SK-N-SH (cell line): ENCODE measurements around the gene TMEM126A. TPM values are rescaled to one million over a fixed set of nuclear protein-coding genes. Genes with fewer than 3 reads are reported as not detected.
A peak's percentile ranks its signal among the peaks of the same experiment; 100 is the strongest.

ENCODE experiments used
- CTCF ChIA-PET: fragments of 300-600, 350-600 bp; formaldehyde crosslinking; extraction: SDS; loops from one replicate; lab custom pipeline; 2021; lab: Yijun Ruan, JAX
- POLR2A ChIA-PET: fragments of 350-600 bp; sonication (Branson Sonifier 250); formaldehyde crosslinking; extraction: SDS; loops from one replicate; lab custom pipeline; 2020; ENCODE audit warnings: antibody characterized with exemption, inconsistent platforms; lab: Yijun Ruan, JAX
- DNase-seq: peaks from one replicate; pipeline ENCODE4 v3.0.0; 2012
- H2AFZ ChIP-seq: fragments of 200-600 bp; sonication (generic); 2 replicates; pipeline ENCODE4 v1.8.1; 2016; ENCODE audit warnings: antibody characterized with exemption, mild to moderate bottlenecking, low read depth
- H3F3A ChIP-seq: fragments of 200-600 bp; sonication (generic); replicated peaks from 2 replicates; pipeline ENCODE3; 2016; ENCODE audit warnings: antibody characterized with exemption, mild to moderate bottlenecking; ENCODE audit not compliant: insufficient read depth
- H3K27ac ChIP-seq, 2 experiments: fragments of 200-500 bp in 1 of 2; fragments of 200-600 bp in 1 of 2; sonication (Bioruptor generic) in 1 of 2; sonication (generic), shearing (Covaris generic) in 1 of 2; 2 replicates each; pipeline versions ENCODE4 v1.5.1 to v1.6.1; 2014 to 2016; ENCODE audit warnings: low read depth in 2 of 2, inconsistent platforms in 1 of 2, low read length in 1 of 2, mild to moderate bottlenecking in 1 of 2, mixed read lengths in 1 of 2
- H3K27me3 ChIP-seq: fragments of 200-600 bp; sonication (generic), shearing (Covaris generic); 2 replicates; pipeline ENCODE4 v1.6.1; 2016; ENCODE audit warnings: mixed run types; ENCODE audit not compliant: insufficient read depth
- H3K36me3 ChIP-seq, 2 experiments: fragments of 200-500 bp in 1 of 2; fragments of 200-600 bp in 1 of 2; sonication (Bioruptor generic) in 1 of 2; sonication (generic) in 1 of 2; replicated peaks in 1 of 2; 2 replicates each; pipeline versions ENCODE3 to v1.5.1; 2014 to 2016; ENCODE audit warnings: low read length in 1 of 2, mild to moderate bottlenecking in 1 of 2; ENCODE audit not compliant: insufficient read depth in 2 of 2, control insufficient read depth in 1 of 2
- H3K4me1 ChIP-seq, 2 experiments: fragments of 200-500 bp in 1 of 2; fragments of 200-600 bp in 1 of 2; sonication (Bioruptor generic) in 1 of 2; sonication (generic), shearing (Covaris generic) in 1 of 2; 2 replicates each; pipeline versions ENCODE4 v1.5.1 to v1.6.1; 2014 to 2016; ENCODE audit warnings: low read depth in 1 of 2, low read length in 1 of 2, mixed run types in 1 of 2; ENCODE audit not compliant: insufficient read depth in 2 of 2, control insufficient read depth in 1 of 2
- H3K4me2 ChIP-seq: fragments of 200-600 bp; sonication (generic), shearing (Covaris generic); 2 replicates; pipeline ENCODE4 v1.6.1; 2017; ENCODE audit warnings: mixed run types
- H3K4me3 ChIP-seq, 2 experiments: fragments of 200-500 bp in 1 of 2; fragments of 200-600 bp in 1 of 2; sonication (Bioruptor generic) in 1 of 2; sonication (generic), shearing (Covaris generic) in 1 of 2; 2 replicates each; pipeline versions ENCODE4 v1.5.1 to v1.8.1; 2014 to 2016; ENCODE audit warnings: low read depth in 2 of 2, inconsistent platforms in 1 of 2, low read length in 1 of 2, mild to moderate bottlenecking in 1 of 2, mixed read lengths in 1 of 2, moderate library complexity in 1 of 2
- H3K79me2 ChIP-seq: fragments of 200-600 bp; sonication (generic); 2 replicates; pipeline ENCODE4 v1.8.1; 2017; ENCODE audit warnings: mild to moderate bottlenecking; ENCODE audit not compliant: insufficient read depth
- H3K9ac ChIP-seq: fragments of 200-600 bp; sonication (generic); 2 replicates; pipeline ENCODE4 v1.6.1; 2017; ENCODE audit warnings: mixed run types
- H3K9me2 ChIP-seq: fragments of 200-600 bp; sonication (generic); 2 replicates; pipeline ENCODE4 v1.6.1; 2017; ENCODE audit warnings: mixed run types
- H3K9me3 ChIP-seq: fragments of 200-600 bp; sonication (generic); 2 replicates; pipeline ENCODE4 v1.6.1; 2017; ENCODE audit warnings: mixed run types, mild to moderate bottlenecking, moderate library complexity
- H4K20me1 ChIP-seq: fragments of 200-600 bp; sonication (generic); 2 replicates; pipeline ENCODE4 v1.6.1; 2017; ENCODE audit warnings: mild to moderate bottlenecking, mixed run types; ENCODE audit not compliant: insufficient read depth
- CHD2 ChIP-seq: fragments of 150-350 bp; IDR thresholded peaks from 2 replicates; pipeline ENCODE4 v1.6.1; 2018; ENCODE audit warnings: low read length; ENCODE audit not compliant: partially characterized antibody
- EP300 ChIP-seq, 2 experiments: IDR thresholded peaks; 2 replicates each; pipeline versions ENCODE4 v1.4.0 to v1.6.1; 2012; ENCODE audit warnings: borderline replicate concordance in 1 of 2, low read depth in 1 of 2, low read length in 1 of 2
- FOSL2 ChIP-seq: IDR thresholded peaks from 2 replicates; pipeline ENCODE4 v1.4.0; 2012; ENCODE audit warnings: low read depth, mild to moderate bottlenecking, moderate library complexity, borderline replicate concordance
- FOXM1 ChIP-seq: IDR thresholded peaks from 2 replicates; pipeline ENCODE4 v1.4.0; 2012; ENCODE audit warnings: low read depth, mild to moderate bottlenecking
- GABPA ChIP-seq: IDR thresholded peaks from 2 replicates; pipeline ENCODE4 v1.4.0; 2012; ENCODE audit warnings: low read depth, mild to moderate bottlenecking
- GATA2 ChIP-seq: sonication (generic); formaldehyde crosslinking; IDR thresholded peaks from 2 replicates; pipeline ENCODE4 v1.5.0; 2020; ENCODE audit warnings: mild to moderate bottlenecking, missing genetic modification reagents
- IRF3 ChIP-seq: fragments of 150-350 bp; IDR thresholded peaks from 2 replicates; pipeline ENCODE4 v1.6.1; 2016; ENCODE audit warnings: mild to moderate bottlenecking, low read depth, low read length
- MEF2A ChIP-seq: IDR thresholded peaks from 2 replicates; pipeline ENCODE4 v1.4.0; 2012; ENCODE audit warnings: low read depth, borderline replicate concordance
- MXI1 ChIP-seq: IDR thresholded peaks from 2 replicates; pipeline ENCODE4 v1.6.1; 2012; ENCODE audit warnings: mild to moderate bottlenecking, low read depth, low read length, improper control_type of control experiment
- NFIC ChIP-seq: IDR thresholded peaks from 2 replicates; pipeline ENCODE4 v1.4.0; 2012; ENCODE audit warnings: borderline replicate concordance
- NRF1 ChIP-seq: IDR thresholded peaks from 2 replicates; pipeline ENCODE4 v1.6.1; 2012; ENCODE audit warnings: low read depth, mild to moderate bottlenecking, low read length
- PBX3 ChIP-seq: IDR thresholded peaks from 2 replicates; pipeline ENCODE4; 2012
- REST ChIP-seq: IDR thresholded peaks from 2 replicates; pipeline ENCODE4 v1.6.1; 2012; ENCODE audit warnings: mild to moderate bottlenecking, low read depth, low read length, moderate library complexity
- RXRA ChIP-seq: IDR thresholded peaks from 2 replicates; pipeline ENCODE4 v1.4.0; 2012; ENCODE audit warnings: low read depth, mild to moderate bottlenecking, borderline replicate concordance
- SIN3A ChIP-seq: IDR thresholded peaks from 2 replicates; pipeline ENCODE4 v1.6.1; 2012; ENCODE audit warnings: low read depth, mild to moderate bottlenecking, low read length, moderate library complexity, borderline replicate concordance
- TAF1 ChIP-seq: IDR thresholded peaks from 2 replicates; pipeline ENCODE4 v1.6.1; 2012; ENCODE audit warnings: low read depth, mild to moderate bottlenecking, low read length, moderate library complexity, borderline replicate concordance
- TEAD4 ChIP-seq: IDR thresholded peaks from 2 replicates; pipeline ENCODE4 v1.4.0; 2012; ENCODE audit warnings: mild to moderate bottlenecking, borderline replicate concordance; ENCODE audit not compliant: insufficient read depth
- USF2 ChIP-seq: fragments of 150-350 bp; IDR thresholded peaks from 2 replicates; pipeline ENCODE4 v1.6.1; 2017; ENCODE audit warnings: antibody characterized with exemption, low read length, low read depth, borderline replicate concordance
- YY1 ChIP-seq: IDR thresholded peaks from 2 replicates; pipeline ENCODE4 v1.4.0; 2012; ENCODE audit warnings: low read depth, mild to moderate bottlenecking
- ZBTB33 ChIP-seq: IDR thresholded peaks from 2 replicates; pipeline ENCODE4 v1.4.0; 2012; ENCODE audit warnings: low read depth, borderline replicate concordance
- WGBS: methylation state at CpG from one replicate; pipeline ENCODE4 v1.1.6; 2017; ENCODE audit warnings: low lambda C conversion rate; 5-methylcytosine and 5-hydroxymethylcytosine counted together
- polyA plus RNA-seq, 3 experiments: library from polyadenylated mRNA; depleted of rRNA; stranded (reverse); fragments of >200 nt; gene quantifications; 2 replicates each; pipeline ENCODE4 v1.2.3, GENCODE V29; 2012

TMEM126A gene
- polyA plus RNA-seq, 1 of the 3 experiments (the other 2 are of a cell fraction) = 30.5 TPM

DNA sequence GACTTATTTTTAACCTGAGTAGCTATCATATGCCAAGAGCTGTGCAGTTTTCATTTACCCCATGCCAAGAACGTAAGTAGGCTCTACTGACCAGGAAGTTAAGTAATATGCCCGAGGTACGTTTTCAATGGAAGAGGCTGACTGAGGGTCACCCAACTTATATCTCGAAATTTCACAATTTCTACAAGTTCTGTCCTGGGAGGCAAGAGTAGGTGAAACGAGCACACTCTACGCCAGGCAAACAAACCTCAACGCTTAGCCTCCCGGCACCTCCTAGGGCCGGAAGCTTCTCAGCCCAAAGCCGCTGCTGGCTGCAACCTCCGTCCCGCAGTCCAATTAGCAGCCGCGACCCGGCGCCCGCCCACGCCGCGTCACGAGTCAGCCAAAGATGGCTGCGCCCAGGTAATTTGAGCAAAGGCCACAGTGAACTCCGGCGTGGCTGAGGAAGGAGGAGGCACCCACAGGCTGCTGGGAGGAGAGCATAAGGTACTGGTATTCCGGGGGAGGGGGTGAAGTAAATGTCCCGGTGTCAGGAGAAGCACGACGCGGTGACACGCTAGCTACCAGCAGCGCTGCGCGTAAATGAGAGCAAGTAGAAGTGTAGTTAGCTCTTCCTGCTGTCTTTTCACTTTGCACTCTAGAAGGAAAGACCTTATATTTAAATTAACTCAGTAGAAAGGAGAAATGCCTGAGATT, at the start of gene TMEM126A (continued):
- TF ChIP-seq SIN3A = peak; percentile 81
- peak; percentile 73 for TF ChIP-seq CHD2
- peak; percentile 81 for TF ChIP-seq GABPA
- TF ChIP-seq, all 33 proteins: peak for 13

DNA sequence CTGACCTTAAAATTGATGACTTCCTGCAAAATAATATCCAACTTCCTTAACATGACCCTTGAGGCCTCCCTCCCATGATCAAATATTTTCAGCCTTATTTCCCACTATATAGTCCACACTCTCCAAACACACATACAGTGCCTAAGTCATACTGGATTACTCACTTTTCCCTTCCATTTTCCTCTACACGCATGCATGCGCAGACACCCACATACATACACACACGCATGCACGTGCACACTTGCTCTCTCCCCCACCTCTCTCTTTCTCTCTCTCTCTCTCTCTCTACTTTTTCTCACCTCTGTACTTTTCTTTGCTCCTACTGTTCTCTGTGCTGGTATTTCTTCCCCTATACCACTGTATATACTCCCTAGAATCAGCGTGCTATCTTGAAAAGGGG, 48.7 kb upstream of the TMEM126A start:
- DNase-seq = no peak
- Histone ChIP-seq H3K4me3 (no peak overlapping the region), H3K27ac (no peak overlapping the region), H3K79me2 (no peaks in the 10 kb centered on the region), H3K36me3 (no peaks in the 10 kb centered on the region), H2AFZ (no peak overlapping the region), H3K4me1 (no peaks in the 10 kb centered on the region), H3K9ac (no peak overlapping the region), H3K4me2 (no peak overlapping the region), H3K9me2 (no peaks in the 10 kb centered on the region; the same call in 1 of the 2 replicates), H3K9me3 (no peaks in the 10 kb centered on the region), H3K27me3 (no peaks in the 10 kb centered on the region), H4K20me1 (no peaks in the 10 kb centered on the region), H3F3A (no peaks in the 10 kb centered on the region)
- CTCF ChIA-PET = no interaction called here
- TF ChIP-seq NFIC = no peak
- TF ChIP-seq GATA2 (CRISPR knock-in tag) = no peak
- TF ChIP-seq PBX3 = no peak
- TF ChIP-seq SIN3A = no peak
- TF ChIP-seq NRF1 = no peak
- no peak for TF ChIP-seq REST
- TF ChIP-seq TAF1 = no peak
- no peak for TF ChIP-seq YY1
- no peak for TF ChIP-seq FOSL2
- TF ChIP-seq RXRA = no peak
- no peak for TF ChIP-seq IRF3
- no peak for TF ChIP-seq FOXM1
- TF ChIP-seq EP300 (IDR thresholded peaks at IDR 0.05; ENCODE audit: borderline replicate concordance in 1 of 2, low read depth in 1 of 2, low read length in 1 of 2) = no peak
- TF ChIP-seq MEF2A = no peak
- TF ChIP-seq ZBTB33 = no peak
- no peak for TF ChIP-seq USF2
- no peak for TF ChIP-seq TEAD4
- no peak for TF ChIP-seq MXI1
- WGBS = 55% methylated on average over 5 of the region's 5 CpGs
- POLR2A ChIA-PET = no interaction called here
